Mesenchymal stem cell (in vitro differentiated cells and primary cell): ENCODE data around the gene TREX2.

Experiments used
- DNase-seq: peaks from one replicate; pipeline ENCODE4 v3.0.0-alpha.2; 2013
- H2AFZ ChIP-seq: one replicate; pipeline ENCODE4 v1.6.1; 2013; ENCODE audit warnings: low read depth, mild to moderate bottlenecking, control low read depth, inconsistent platforms, low read length, moderate library complexity
- H2AK5ac ChIP-seq: 2 replicates; pipeline ENCODE4 v1.6.1; 2013; ENCODE audit warnings: low read length, moderate library complexity, mild to moderate bottlenecking, inconsistent platforms; ENCODE audit not compliant: severe bottlenecking
- H2BK120ac ChIP-seq: one replicate; pipeline ENCODE4 v1.6.1; 2013; ENCODE audit warnings: low read depth, mild to moderate bottlenecking, inconsistent platforms, low read length, moderate library complexity
- H2BK12ac ChIP-seq, 2 experiments: one replicate each; pipeline ENCODE4 v1.6.1; 2013; ENCODE audit warnings: inconsistent platforms in 2 of 2, low read length in 2 of 2, mild to moderate bottlenecking in 2 of 2, moderate library complexity in 2 of 2, control low read depth in 1 of 2
- H2BK15ac ChIP-seq: one replicate; pipeline ENCODE4 v1.6.1; 2013; ENCODE audit warnings: mild to moderate bottlenecking, low read depth, inconsistent platforms; ENCODE audit not compliant: poor library complexity, severe bottlenecking
- H2BK5ac ChIP-seq: 2 replicates; pipeline ENCODE4 v1.6.1; 2013; ENCODE audit warnings: low read depth, mild to moderate bottlenecking, low read length, control low read depth, inconsistent platforms; ENCODE audit not compliant: poor library complexity, severe bottlenecking
- H3K14ac ChIP-seq, 2 experiments: one replicate each; pipeline ENCODE4 v1.6.1; 2013; ENCODE audit warnings: inconsistent platforms in 2 of 2, low read length in 2 of 2, control low read depth in 1 of 2, mild to moderate bottlenecking in 1 of 2, moderate library complexity in 1 of 2
- H3K18ac ChIP-seq, 2 experiments: one replicate each; pipeline ENCODE4 v1.6.1; 2013; ENCODE audit warnings: inconsistent platforms in 2 of 2, low read length in 2 of 2, control low read depth in 1 of 2, low read depth in 1 of 2, mild to moderate bottlenecking in 1 of 2
- H3K23ac ChIP-seq, 2 experiments: one replicate each; pipeline ENCODE4 v1.6.1; 2013; ENCODE audit warnings: inconsistent platforms in 2 of 2, low read length in 2 of 2, mild to moderate bottlenecking in 2 of 2, moderate library complexity in 2 of 2, control low read depth in 1 of 2
- H3K27ac ChIP-seq: 2 replicates; pipeline ENCODE4 v1.5.1; 2013; ENCODE audit warnings: mild to moderate bottlenecking, moderate library complexity, low read length, control low read depth, inconsistent platforms; ENCODE audit not compliant: poor library complexity, severe bottlenecking
- H3K27me3 ChIP-seq, 2 experiments: 2 replicates each; pipeline versions ENCODE4 v1.6.1 to v1.7.0; 2013; ENCODE audit warnings: low read length in 2 of 2, mild to moderate bottlenecking in 2 of 2, moderate library complexity in 2 of 2, control low read depth in 1 of 2, inconsistent platforms in 1 of 2; ENCODE audit not compliant: control insufficient read depth in 1 of 2, insufficient read depth in 1 of 2
- H3K36me3 ChIP-seq, 2 experiments: 2 replicates each; pipeline versions ENCODE4 v1.6.1 to v1.7.0; 2013; ENCODE audit warnings: low read length in 2 of 2, control low read depth in 1 of 2, inconsistent platforms in 1 of 2, low read depth in 1 of 2, mild to moderate bottlenecking in 1 of 2; ENCODE audit not compliant: insufficient read depth in 2 of 2, control insufficient read depth in 1 of 2
- H3K4ac ChIP-seq, 2 experiments: one replicate each; pipeline ENCODE4 v1.6.1; 2013; ENCODE audit warnings: inconsistent platforms in 2 of 2, low read length in 2 of 2, mild to moderate bottlenecking in 2 of 2, moderate library complexity in 2 of 2, control low read depth in 1 of 2, low read depth in 1 of 2
- H3K4me1 ChIP-seq: 2 replicates; pipeline ENCODE4 v1.6.1; 2013; ENCODE audit warnings: low read depth, low read length, control low read depth; ENCODE audit not compliant: control insufficient read depth, insufficient read depth
- H3K4me2 ChIP-seq: 2 replicates; pipeline ENCODE4 v1.6.1; 2013; ENCODE audit warnings: low read length, mild to moderate bottlenecking, inconsistent platforms; ENCODE audit not compliant: poor library complexity, severe bottlenecking
- H3K4me3 ChIP-seq, 2 experiments: 2 replicates each; pipeline versions ENCODE4 v1.5.1 to v1.7.0; 2013; ENCODE audit warnings: low read length in 2 of 2, mild to moderate bottlenecking in 2 of 2, control low read depth in 1 of 2, low read depth in 1 of 2; ENCODE audit not compliant: insufficient read depth in 1 of 2
- H3K79me1 ChIP-seq: replicated peaks from 2 replicates; pipeline ENCODE4 v1.6.1; 2013; ENCODE audit warnings: mild to moderate bottlenecking, control low read depth, low read length, inconsistent platforms; ENCODE audit not compliant: poor library complexity, severe bottlenecking
- H3K9ac ChIP-seq: 2 replicates; pipeline ENCODE4 v1.7.0; 2013; ENCODE audit warnings: mild to moderate bottlenecking, low read length, moderate library complexity
- H3K9me3 ChIP-seq: 2 replicates; pipeline ENCODE4 v1.7.0; 2013; ENCODE audit warnings: mild to moderate bottlenecking, low read length; ENCODE audit not compliant: control insufficient read depth
- H4K8ac ChIP-seq: one replicate; pipeline ENCODE4 v1.6.1; 2013; ENCODE audit warnings: inconsistent platforms, mild to moderate bottlenecking, low read length, moderate library complexity
- H4K91ac ChIP-seq: one replicate; pipeline ENCODE4 v1.6.1; 2013; ENCODE audit warnings: mild to moderate bottlenecking, low read length, inconsistent platforms
- WGBS: methylation state at CpG from one replicate; pipeline ENCODE4 v1.1.7; 2013; ENCODE audit warnings: mixed read lengths; 5-methylcytosine and 5-hydroxymethylcytosine counted together

The TREX2 gene

DNA sequence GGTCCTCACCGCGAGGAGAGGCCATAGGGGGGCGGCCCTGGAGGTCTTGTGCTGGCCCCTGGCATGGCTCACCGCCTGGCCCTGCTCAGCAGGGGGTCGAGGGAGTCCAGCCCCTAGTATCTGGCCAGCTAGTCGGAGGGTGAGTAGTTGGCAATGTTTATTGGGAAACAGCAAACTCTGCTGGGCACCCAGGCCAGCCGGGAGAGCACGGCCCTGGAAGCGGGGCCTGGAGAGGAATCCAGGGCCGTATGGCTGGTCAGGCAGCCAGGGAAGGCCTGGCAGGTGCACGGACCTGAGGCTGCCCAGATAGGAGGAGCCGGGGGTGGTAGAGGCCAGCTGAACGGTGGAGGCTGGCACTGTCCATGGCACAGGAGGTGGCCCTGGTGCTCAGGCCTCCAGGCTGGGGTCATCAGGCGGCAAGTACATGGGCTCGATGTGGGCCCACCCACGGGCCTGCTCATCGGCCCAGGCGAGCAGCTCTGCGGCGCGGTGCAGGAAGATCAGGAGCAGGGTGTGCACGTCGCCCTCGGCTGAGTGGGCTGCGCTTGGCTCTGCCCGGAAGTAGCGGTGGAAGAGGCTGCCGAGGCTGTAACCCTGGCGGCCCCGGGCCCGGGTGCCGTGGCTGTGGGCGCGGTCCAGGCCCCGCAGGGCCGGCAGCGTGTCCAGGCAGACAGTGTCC is 1.4 kb downstream of the TREX2 start:
- Histone ChIP-seq H3K9me3 (no peaks in the 10 kb centered on the region), H3K14ac (no peak overlapping the region), H3K4me1 (no peaks in the 10 kb centered on the region), H2AFZ (no peak overlapping the region), H3K27ac (no peak overlapping the region), H3K27me3 (peaks cover 0 to 39% of the 10 kb centered on the region in 2 experiments), H4K91ac (no peak overlapping the region), H2AK5ac (no peak overlapping the region), H3K9ac (no peak overlapping the region), H4K8ac (no peak overlapping the region), H2BK15ac (no peak overlapping the region), H3K36me3 (peaks cover 0 to 20% of the 10 kb centered on the region in 2 experiments), H3K23ac (no peak overlapping the region), H3K4me3 (no peak overlapping the region), H3K18ac (no peak overlapping the region), H2BK12ac (no peak overlapping the region), H2BK120ac (no peak overlapping the region), H3K79me1 (no peaks in the 10 kb centered on the region), H3K4ac (no peak overlapping the region), H2BK5ac (no peak overlapping the region), H3K4me2 (no peak overlapping the region)
- no peak for DNase-seq
- WGBS = 97% methylated on average over 28 of the region's 37 CpGs

- H2BK12ac ChIP-seq = no peak overlapping the region
- H3K14ac ChIP-seq = no peak overlapping the region
- H3K23ac ChIP-seq = no peak overlapping the region
- no peaks in the 10 kb centered on the region for H3K9me3 ChIP-seq
- H3K4me2 ChIP-seq = no peak overlapping the region
- H4K91ac ChIP-seq = no peak overlapping the region
- H3K36me3 ChIP-seq = peaks cover 0 to 16% of the 10 kb centered on the region in 2 experiments
- WGBS = 91% methylated on average over 21 of the region's 25 CpGs
- H4K8ac ChIP-seq = no peak overlapping the region
- H3K27ac ChIP-seq = no peak overlapping the region
- no peak overlapping the region for H2BK5ac ChIP-seq
- peaks cover 0 to 41% of the 10 kb centered on the region in 2 experiments for H3K27me3 ChIP-seq
- no peak overlapping the region for H2BK120ac ChIP-seq
- no peak overlapping the region for H2AK5ac ChIP-seq
- no peaks in the 10 kb centered on the region for H3K79me1 ChIP-seq
- no peak for DNase-seq
- H3K9ac ChIP-seq = no peak overlapping the region
- H3K4me1 ChIP-seq = no peaks in the 10 kb centered on the region
- H2BK15ac ChIP-seq = no peak overlapping the region
- no peak overlapping the region for H3K4ac ChIP-seq
- no peak overlapping the region for H3K18ac ChIP-seq
- H3K4me3 ChIP-seq = no peak overlapping the region
- no peak overlapping the region for H2AFZ ChIP-seq
Measured at GRCh38 chrX:153443476-153444332, 2.2 kb downstream of the TREX2 start.

DNA sequence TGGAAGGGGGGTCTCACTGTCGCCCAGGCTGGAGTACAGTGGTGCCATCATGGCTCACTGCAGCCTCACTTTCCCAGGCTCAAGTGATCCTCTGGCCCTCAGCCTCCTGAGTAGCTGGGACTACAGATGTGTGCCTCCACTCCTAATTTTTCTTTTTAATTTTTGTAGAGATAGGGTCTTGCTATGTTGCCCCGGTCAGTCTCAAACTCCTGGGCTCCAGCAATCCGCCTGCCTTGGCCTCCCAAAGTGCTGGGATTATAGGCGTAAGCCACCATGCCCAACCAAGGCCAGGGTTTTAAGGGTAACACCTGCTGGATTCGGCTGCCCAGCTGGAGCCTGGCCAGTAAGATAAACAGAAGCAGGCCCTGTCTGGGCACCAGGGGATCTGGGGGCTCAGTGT is 3.4 kb downstream of the TREX2 start:
- no peak overlapping the region for H3K27ac ChIP-seq
- peaks cover 0 to 14% of the 10 kb centered on the region in 2 experiments for H3K36me3 ChIP-seq
- H3K14ac ChIP-seq = no peak overlapping the region
- no peak overlapping the region for H3K23ac ChIP-seq
- H2BK15ac ChIP-seq = no peak overlapping the region
- no peak overlapping the region for H2AK5ac ChIP-seq
- H3K4me3 ChIP-seq = no peak overlapping the region
- no peak for DNase-seq
- H2AFZ ChIP-seq = no peak overlapping the region
- no peaks in the 10 kb centered on the region for H3K4me1 ChIP-seq
- 82% methylated on average over 4 of the region's 5 CpGs for WGBS
- no peak overlapping the region for H3K4me2 ChIP-seq
- H3K9ac ChIP-seq = no peak overlapping the region
- no peak overlapping the region for H4K91ac ChIP-seq
- no peak overlapping the region for H2BK120ac ChIP-seq
- H4K8ac ChIP-seq = no peak overlapping the region
- H3K4ac ChIP-seq = no peak overlapping the region
- H3K27me3 ChIP-seq = peaks cover 0 to 47% of the 10 kb centered on the region in 2 experiments
- no peak overlapping the region for H3K18ac ChIP-seq
- no peaks in the 10 kb centered on the region for H3K79me1 ChIP-seq
- no peak overlapping the region for H2BK5ac ChIP-seq
- H3K9me3 ChIP-seq = no peaks in the 10 kb centered on the region
- no peak overlapping the region for H2BK12ac ChIP-seq

GRCh38 chrX:153441981-153442380 is 3.9 kb downstream of the TREX2 start:
- Histone ChIP-seq H3K14ac (no peak overlapping the region), H4K91ac (no peak overlapping the region), H2BK12ac (no peak overlapping the region), H3K36me3 (peaks cover 0 to 9% of the 10 kb centered on the region in 2 experiments), H4K8ac (no peak overlapping the region), H3K4ac (no peak overlapping the region), H3K18ac (no peak overlapping the region), H2AFZ (no peak overlapping the region), H2BK120ac (no peak overlapping the region), H3K4me2 (no peak overlapping the region), H3K79me1 (no peaks in the 10 kb centered on the region), H2BK15ac (no peak overlapping the region), H2BK5ac (no peak overlapping the region), H3K4me3 (no peak overlapping the region), H3K9me3 (no peaks in the 10 kb centered on the region), H3K4me1 (no peaks in the 10 kb centered on the region), H3K9ac (no peak overlapping the region), H3K27ac (no peak overlapping the region), H2AK5ac (no peak overlapping the region), H3K27me3 (peaks cover 0 to 52% of the 10 kb centered on the region in 2 experiments), H3K23ac (no peak overlapping the region)
- WGBS = 82% methylated on average over 8 of the region's 9 CpGs
- DNase-seq = no peak
